NOMO-1 treated with dmso at 0.1 percent for 144 hours (cell line): Measurements from ENCODE around the gene TATDN3.
A peak's percentile ranks its signal among the peaks of the same experiment; 100 is the strongest.
"Not testable (repeated sequence)": the region's sequence is repeated elsewhere in the genome, so short reads cannot be mapped to it uniquely, and the experiment has no call there.

Experiments
- DNase-seq: peaks from one replicate; lab custom pipeline; 2025; ENCODE audit not compliant: unreplicated experiment; lab: John Stamatoyannopoulos, UW

TATDN3 gene

GRCh38 chr1:212775241-212775640, 16.5 kb upstream of the TATDN3 start:
- no peak for DNase-seq

DNA sequence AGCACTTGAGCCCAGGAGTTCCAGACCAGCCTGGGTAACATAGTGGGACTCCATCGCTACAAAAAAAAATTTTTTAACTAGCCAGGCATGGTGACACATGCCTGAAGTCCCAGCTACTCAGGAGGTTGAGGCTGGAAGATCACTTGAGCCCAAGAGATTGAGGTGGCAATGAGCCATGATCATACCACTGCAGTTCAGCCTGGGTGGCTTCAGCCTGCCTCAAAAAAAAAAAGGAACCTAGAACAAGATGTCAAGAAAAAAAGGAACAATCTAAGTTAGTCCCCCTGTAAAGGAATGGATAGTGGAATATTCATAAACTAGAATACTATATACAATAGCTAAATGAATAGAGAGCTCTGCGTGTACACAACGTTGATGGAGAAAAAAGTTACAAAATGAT, 14.5 kb upstream of the TATDN3 start:
- DNase-seq = no peak

DNA sequence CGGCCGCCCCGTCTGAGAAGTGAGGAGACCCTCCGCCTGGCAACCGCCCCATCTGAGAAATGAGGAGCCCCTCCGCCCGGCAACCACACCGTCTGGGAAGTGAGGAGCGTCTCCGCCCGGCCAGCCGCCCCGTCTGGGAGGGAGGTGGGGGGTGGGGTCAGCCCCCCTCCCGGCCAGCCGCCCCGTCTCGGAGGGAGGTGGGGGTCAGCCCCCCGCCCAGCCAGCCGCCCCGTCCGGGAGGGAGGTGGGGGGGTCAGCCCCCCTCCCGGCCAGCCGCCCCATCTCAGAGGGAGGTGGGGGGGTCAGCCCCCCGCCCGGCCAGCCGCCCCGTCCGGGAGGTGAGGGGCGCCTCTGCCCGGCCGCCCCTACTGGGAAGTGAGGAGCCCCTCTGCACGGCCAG, 12.6 kb upstream of the TATDN3 start:
- not testable (repeated sequence) for DNase-seq

- no peak for DNase-seq
Measured at GRCh38 chr1:212780759-212781158, 10.9 kb upstream of the TATDN3 start.

DNA sequence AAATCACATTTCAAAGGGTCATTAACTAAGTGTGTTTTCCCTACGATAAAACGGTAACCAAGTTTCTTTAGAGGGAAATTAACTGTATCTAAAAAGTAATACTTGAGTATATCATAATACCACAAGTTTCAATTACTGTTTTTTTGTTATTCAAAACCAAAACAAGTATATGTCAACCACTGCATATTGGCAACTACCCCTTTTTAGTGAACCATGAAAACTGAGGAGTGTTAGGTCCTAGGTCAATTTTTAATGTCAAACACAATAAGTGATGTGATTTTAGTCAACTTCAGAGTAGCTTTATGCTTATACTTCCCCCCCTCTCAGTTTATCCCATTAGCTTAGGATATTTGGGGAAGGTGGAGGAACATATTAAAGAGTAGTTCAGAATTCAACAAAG, 10.5 kb upstream of the TATDN3 start:
- DNase-seq = no peak

GRCh38 chr1:212782422-212783154, 9.1 kb upstream of the TATDN3 start:
- peak; percentile 73 for DNase-seq

- no peak for DNase-seq
Measured at GRCh38 chr1:212783976-212784375, 7.7 kb upstream of the TATDN3 start.

GRCh38 chr1:212785871-212786270, 5.8 kb upstream of the TATDN3 start:
- no peak for DNase-seq

GRCh38 chr1:212791261-212791675, 426 bp upstream of the TATDN3 start:
- no peak for DNase-seq

GRCh38 chr1:212792396-212792908, 758 bp downstream of the TATDN3 start:
- DNase-seq = no peak

DNA sequence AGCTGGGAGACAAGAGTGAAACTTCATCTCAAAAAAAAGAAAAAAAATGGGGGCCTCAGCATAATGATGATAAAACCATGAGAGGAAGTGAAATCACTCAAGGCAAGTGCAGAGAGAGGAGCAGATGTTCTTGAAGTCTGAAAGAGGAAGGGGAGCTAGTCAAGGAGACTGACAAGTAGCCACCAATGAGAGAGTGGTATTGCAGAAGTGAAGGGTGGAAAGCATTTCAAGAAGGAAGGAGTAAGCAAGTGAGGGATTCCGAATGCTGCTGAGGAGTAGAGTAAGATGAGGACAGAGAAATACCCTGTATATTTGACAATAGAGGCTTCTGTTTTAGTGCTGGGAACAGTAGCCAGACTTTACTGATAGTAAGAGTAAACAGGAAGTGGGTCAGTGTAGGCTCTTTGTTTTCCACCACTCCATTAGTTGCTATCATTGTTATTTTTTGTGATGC, 2.9 kb downstream of the TATDN3 start:
- peak; percentile 88 for DNase-seq

GRCh38 chr1:212797681-212798080, 6.0 kb downstream of the TATDN3 start:
- DNase-seq = no peak

DNA sequence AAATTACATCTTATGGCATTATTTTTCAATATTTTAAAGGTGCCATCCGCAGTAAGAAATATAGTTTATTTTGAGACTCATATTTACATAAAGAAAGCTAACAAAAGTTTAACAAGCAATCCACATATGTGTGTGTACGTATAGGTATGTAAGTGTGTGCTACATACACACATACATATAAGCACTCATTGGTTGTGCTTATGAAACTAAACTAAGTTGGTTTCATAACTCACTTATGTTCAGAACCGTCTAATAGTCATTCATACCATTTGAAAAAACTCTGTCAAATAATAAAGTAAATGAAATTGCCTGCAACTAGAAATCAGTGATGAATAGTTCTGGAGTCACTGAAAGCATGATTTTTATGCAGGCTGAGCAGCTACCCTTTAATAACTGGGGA, 14.1 kb downstream of the TATDN3 start:
- no peak for DNase-seq

DNA sequence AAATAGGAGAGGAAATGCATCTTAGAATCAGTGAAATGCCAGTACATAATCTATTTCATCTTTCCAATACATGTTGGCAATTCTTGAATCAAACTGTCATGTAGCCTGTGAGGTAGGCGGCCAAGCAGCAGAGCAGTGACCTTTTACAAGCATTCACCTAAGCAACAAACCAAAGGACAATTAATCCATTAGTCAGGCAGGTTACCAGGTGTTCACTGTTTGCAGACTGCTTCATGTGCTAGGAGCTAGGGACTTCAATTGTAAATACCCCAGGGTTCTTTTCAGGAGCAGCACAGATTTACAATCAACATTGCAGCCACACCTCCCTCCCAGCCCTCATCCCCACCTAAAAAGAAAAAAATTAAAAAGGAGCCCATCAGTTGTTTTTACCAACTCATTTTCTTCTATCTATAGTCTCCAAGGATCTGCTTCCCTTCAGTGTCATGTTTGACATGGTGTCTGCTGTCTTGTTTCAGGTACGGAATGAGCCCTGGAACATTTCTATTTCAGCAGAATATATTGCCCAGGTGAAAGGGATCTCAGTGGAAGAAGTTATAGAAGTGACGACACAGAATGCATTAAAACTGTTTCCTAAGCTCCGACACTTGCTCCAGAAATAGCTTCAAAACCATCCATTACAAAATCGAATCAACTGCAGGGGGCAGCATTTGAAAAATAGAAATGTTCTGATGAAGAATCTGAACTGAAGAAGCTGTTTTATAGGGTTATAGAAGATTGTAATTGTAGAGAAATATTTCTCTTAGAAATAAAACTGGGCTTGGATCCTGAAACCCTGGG, 23.0 kb downstream of the TATDN3 start:
- no peak for DNase-seq

GRCh38 chr1:212816567-212817278, 25.0 kb downstream of the TATDN3 start:
- no peak for DNase-seq

GRCh38 chr1:212819726-212820125, 28.0 kb downstream of the TATDN3 start:
- no peak for DNase-seq

GRCh38 chr1:212820969-212821368, 29.3 kb downstream of the TATDN3 start:
- DNase-seq = no peak

- no peak for DNase-seq
Measured at GRCh38 chr1:212822956-212823355, 31.3 kb downstream of the TATDN3 start.

DNA sequence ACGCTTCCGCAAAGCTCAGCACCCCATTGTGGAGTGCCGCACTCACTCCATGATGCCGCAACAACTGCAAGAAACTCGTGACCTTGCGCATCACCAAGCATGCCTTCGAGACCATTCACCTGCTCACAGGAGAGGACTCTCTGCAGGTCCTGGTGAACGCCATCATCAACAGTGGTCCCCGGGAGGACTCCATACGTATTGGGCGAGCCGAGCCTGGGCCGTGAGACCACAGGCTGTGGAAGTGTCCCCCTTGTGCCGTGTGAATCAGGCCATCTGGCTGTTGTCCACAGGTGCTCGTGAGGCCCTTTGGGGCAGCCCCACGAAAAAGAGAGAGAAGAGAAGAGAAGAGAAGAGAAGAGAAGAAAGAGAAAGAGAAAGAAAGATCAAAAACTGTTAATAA, 32.5 kb downstream of the TATDN3 start:
- no peak for DNase-seq

GRCh38 chr1:212825798-212826452, 34.2 kb downstream of the TATDN3 start:
- DNase-seq = no peak

DNA sequence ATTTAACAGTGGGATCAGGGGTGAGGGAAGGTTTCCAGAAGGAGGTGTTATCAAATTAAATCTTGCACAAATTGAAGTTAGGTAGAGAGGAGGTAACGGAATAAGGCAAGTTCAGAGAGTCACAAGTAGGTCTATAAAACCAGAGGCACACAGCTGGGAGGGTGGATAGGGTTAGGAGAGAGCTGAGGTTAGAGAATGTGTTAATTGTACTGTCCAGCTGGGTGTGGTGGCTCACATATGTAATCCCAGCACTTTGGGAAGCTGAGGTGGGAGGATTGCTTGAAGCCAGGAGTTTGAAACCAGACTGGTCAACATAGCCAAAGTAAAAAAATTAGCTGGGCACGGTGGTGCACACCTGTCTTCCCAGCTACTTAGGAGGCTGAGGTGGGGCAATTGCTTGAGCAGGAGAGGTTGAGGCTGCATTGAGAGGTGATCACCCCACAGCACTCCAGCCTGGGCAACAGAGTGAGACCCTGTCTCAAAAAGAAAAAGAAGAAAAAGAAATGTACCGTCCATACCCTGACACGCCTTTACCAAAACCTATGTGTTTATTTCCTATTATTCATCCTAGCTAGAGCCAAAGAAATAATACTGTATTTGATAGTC, 35.6 kb downstream of the TATDN3 start:
- no peak for DNase-seq
